IPS-NIHi7 (cell line): Measurements from ENCODE around the gene SMAGP.
A peak's percentile ranks its signal among the peaks of the same experiment; 100 is the strongest.
"Not testable (repeated sequence)": the region's sequence is repeated elsewhere in the genome, so short reads cannot be mapped to it uniquely, and the experiment has no call there.

ENCODE experiments used
- DNase-seq: peaks from one replicate; pipeline ENCODE4 v3.0.0; 2012; ENCODE audit warnings: mixed read lengths; ENCODE audit errors: extremely low spot score

SMAGP gene

DNA sequence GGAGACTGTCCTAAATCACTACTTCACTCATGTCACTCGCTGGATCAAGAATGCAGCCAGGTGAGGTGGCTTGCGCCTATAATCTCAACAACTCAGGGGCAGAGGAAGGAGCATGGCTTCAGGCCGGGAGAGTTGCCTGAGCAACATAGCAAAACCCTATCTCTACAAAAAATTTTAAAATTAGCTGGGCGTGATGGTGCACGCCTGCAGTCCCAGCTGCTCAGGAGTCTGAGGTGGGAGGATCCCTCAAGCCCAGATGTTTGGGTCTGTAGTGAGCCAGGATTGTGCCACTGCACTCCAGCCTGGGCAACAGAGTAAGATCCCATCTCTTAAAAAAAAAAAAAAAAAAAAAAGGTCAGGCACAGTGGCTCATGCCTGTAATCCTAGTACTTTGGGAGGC lies 5.9 kb downstream of the SMAGP start:
- no peak for DNase-seq

DNA sequence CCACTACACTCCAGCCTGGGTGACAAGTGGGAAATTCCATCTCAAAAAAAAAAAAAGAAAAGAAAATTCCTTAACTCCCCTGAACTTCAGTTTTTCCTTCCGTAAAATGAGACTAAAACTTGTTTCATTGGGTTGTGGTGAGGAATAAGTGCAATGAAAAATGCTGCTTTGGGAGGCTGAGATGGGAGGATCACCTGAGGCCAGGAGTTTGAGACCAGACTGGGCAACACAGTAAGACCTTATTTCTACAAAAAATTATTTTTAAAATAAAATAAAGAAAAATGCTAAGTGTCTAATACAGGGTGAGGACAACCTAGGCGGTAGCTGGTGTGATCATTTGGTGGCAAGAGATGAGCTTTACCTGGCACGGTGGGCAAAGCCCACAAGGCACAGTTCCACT lies 6.9 kb downstream of the SMAGP start:
- no peak for DNase-seq

DNA sequence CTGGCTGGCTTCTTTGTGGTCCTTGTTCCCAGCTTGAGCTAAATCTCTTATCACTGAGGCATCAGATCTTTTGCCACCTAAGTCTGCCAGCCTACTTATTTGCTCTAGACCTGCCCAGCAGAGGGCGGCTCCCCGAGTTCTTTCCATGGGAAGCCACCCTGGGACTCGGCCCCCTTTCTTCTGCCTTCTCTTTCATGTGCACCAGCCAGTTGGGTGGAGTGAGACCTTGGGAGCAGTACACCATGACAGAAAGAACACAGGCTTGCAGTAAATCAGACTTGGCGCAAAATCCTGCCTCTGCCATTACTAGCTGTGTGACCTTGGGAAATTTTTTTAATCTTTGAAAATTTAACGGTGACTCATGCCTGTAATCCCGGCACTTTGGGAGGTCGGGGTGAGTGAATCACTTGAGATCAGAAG lies 7.4 kb downstream of the SMAGP start:
- DNase-seq: peak; percentile 56

DNA sequence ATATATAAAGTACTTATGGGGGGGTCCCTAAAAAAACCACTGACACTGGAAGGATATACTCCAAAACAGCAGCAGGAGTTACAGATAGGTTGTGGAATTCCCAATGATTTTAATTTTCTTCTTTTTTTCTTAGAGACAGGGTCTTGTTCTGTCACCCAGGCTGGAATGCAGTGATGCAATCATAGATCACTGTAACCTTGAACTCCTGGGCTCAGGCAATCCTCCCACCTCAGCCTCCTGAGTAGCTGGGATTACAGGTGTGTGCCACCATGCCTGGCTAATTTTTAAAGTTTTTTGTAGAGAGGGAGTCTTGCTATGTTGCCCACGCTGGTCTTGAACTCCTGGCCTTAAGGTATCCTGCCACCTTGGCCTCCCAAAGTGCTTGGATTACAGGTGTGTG lies 10.6 kb downstream of the SMAGP start:
- not testable (repeated sequence) for DNase-seq

DNA sequence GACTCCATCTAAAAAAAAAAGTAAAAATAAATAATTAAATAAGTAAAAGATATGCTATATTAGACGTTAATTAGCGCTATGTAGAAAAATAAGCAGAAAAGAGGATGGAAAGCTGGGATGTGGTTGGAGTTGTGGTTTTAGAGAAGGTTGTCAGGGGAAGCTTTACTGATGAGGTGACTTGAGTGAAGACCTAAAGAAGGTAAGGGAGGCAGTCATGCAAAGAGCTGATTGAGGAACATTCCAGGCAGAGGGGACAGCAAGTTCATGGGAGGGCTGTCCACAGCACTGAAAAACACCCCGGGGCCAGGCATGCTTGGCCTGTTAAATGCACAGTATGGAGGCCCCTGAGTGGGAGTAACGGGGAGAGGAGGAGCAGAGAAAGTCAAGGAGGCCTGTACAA lies 15.7 kb downstream of the SMAGP start:
- DNase-seq: no peak

DNA sequence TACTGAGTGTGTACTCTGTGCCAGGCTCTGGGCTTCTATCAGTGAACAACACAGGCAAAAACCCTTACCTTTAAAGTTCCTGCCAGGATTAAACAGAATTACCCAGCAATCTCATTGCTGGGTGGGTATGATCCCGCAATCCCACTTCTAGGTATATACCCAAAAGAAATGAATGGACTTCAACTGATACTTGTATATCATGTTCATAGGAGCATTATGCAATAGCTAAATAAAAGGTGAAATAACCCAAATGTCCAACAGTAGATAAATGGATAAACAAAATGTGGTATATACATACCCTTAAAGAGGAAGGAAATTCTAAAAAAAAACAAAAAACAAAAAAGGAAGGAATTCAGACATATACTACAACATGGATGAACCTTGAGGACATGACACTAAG lies 16.9 kb downstream of the SMAGP start:
- no peak for DNase-seq

DNA sequence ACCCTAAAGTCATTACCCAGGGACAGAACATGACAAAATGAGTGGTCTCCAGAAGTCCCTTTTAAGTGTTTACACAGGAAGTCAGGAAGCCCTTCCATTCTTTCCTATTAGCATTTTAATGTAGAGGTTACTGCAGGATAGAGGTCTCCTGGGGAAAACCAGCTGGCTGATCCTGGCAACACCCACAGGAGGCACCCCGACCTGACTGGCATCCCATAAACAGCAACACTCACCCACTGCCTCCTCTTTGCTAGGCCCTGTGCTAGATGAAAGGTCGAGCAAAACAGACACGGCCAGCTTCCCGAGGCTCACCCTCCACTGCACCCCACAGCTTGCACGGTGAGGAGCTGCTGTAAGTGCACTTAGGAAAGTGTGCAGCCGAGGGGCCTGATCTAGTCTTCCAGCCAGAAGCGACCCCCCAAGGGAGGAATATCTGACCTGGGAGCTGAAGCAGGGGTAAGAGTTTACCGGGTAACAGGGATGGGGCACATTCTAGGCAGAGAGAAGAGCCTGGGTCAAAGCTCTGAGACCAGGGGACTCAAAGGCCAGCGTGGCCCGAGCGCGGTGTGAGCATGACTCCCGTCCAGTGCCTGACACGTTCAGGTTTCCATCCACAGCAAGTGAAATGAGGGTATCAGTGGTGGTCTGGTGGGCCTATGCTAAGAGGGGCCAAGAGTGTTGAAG lies 22.6 kb downstream of the SMAGP start:
- peak; percentile 32 for DNase-seq

DNA sequence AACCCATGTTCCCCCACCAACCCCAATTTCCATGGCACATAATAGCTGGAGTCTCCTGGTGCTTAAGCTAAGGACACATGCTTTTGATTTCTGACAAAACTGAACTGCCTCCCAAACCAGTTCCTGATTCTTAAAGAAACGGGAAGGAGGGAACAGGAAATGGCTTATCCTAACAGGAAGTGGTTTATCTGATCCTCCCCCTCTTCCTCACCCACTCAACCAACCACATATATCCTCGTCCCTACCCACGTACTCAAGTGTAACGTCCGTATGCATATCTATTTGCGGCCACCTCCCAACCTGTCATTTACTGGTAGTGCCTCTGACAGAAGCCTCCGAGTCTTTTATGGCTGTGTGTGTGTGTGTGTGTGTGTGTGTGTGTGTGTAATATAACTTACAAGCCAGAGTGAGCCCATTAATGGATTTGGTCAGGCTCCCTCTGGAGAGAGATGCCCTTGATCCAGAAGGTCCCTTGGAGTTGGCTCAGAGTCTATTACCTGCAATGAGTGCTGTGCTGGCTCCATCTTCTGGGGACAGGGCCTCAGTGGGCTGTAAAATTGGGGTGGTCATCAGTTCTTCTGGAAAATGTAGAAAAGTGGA lies 23.9 kb downstream of the SMAGP start:
- DNase-seq: no peak

DNA sequence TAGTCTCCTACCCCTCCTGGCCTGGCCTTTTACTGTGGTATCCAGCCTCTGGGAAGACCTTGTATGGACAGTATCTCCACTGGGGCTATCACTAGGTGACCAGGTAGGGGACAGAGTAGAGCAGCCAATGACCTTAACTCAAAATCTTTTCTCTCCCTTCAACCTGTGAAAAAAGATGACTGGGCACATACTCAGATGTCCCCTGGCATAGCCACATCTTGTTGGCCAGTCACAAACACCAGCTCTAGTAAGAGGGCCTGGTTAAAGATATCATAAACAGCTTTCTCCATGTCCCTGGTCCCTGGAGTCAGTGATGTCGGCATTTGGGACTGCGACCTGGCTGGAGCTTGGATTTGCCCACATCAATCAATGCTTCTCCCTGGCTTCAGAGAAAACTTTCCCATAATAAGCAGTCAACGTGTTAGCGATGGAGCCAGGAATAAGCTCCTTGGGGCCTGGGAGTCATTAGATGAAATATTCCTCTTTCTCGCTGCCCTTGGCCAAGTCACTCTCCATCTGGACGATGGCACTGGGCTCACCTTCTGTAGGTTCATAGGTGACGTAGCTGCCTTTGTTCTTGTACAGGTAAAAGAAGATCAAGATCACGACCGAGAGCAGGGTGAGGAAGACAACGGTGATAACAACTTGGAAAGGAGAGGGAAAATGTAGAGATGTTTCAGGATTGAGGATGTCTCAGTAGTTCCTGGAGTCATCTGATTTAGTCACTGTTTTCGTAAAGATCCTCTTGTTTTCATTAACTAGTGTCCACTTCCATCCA lies 24.6 kb downstream of the SMAGP start:
- no peak for DNase-seq

DNA sequence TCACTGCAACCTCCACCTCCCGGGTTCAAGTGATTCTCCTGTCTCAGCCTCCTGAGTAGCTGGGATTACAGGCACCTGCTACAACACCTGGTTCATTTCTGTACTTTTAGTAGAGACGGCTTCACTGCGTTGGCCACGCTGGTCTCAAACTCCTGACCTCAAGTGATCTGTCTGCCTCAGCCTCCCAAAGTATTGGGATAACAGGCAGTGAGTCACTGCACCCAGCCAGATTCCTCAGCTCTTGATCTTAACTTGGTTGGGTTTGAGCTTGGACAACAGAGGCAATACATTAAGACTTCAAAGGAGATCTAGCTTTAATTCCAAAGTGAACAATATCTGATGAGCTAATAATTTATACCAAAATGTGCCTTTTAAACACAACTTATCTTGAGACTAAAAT lies 25.9 kb downstream of the SMAGP start:
- DNase-seq: no peak

DNA sequence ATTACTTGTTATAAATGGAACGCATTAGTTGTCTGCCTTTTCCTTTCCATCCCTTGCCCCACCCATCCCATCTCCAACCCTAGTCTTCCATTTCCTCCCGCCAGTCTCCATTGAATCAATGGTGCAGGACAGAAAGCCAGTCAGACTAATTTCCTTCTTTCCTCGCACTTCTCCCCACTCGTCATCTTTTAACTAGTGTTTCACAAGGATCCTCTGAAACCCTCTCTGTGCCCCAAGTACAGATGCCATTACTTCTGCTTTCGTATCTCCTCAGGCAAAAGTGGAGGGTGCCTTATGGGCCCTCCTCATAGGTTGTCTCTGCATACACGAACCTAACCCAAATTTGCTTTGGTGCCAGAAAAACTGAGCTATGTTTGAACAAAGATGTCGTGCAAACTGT lies 27.3 kb downstream of the SMAGP start:
- no peak for DNase-seq

DNA sequence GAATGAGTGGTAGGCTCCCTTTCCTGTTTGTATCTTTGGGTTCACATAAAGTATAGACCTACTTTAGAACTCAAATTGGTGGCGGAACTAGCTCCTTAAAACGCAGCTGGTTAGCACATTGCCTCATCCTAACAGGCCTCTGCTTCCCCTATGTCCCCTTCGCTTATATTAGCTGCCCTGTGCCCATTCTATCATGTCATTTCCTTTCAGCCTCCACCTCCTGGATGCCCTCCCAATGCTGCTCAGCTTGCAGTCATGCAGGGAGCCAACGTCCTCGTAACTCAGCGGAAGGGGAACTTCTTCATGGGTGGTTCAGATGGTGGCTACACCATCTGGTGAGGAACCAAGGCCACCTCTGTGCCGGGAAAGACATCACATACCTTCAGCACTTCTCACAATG lies 28.1 kb downstream of the SMAGP start:
- no peak for DNase-seq

DNA sequence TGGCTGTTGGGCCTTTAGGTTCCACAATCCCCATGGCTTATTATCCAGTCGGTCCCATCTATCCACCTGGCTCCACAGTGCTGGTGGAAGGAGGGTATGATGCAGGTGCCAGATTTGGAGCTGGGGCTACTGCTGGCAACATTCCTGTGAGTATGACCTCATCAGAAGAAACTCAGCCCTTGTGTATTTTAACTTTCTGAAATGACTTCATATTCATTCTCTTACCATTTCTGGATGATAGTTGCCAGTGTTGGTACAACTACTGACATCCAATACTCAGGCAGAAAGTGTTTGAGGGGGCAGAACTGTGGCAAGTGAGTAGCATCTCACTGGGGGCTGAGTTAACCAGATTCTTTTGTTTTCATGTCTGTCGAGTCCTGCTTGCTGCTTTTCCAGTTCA lies 29.2 kb downstream of the SMAGP start:
- no peak for DNase-seq

DNA sequence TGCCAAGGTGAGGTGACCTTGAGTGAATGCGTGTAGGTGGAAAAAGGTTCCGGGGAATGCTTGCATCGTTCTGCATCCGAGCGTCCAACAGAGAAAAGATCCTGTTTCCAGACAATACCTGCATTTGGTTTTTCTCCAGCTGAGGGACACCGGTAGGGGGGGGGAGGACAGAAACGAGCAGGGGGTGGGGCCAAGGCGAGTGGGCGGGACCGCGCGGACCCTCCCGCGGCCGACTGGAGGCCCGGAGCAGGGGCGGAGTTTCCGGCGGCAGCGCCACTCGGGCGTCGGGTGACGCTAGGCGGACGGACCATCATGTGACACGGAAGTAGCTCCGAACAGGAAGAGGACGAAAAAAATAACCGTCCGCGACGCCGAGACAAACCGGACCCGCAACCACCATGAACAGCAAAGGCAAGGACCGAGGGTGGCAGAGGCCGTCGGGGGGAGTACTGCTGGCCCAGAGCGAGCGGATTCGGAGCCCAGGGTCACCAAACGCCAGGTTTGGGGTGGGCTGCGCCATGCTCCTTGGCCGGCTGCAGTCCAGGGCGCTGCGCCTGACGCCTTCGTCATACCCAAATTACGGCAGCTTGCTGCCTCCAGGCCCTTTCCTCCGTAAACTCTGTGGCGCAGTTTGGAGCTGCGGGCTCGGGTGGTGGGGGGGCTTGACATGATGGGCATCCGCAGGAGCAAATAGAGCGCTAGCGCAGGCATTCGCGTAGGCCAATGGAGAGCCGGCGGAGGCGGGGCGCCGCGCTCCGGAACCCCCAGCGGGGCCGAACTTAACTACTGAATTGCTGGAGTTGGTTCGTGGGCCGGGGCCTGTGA lies 31.5 kb downstream of the SMAGP start, which contains the start of gene DAZAP2:
TSS of gene DAZAP2 (plus strand) at position 317 of the 825 bp plus-strand sequence. CDS start at position 399, 82 bp downstream.
- DNase-seq: peak; percentile 98

DNA sequence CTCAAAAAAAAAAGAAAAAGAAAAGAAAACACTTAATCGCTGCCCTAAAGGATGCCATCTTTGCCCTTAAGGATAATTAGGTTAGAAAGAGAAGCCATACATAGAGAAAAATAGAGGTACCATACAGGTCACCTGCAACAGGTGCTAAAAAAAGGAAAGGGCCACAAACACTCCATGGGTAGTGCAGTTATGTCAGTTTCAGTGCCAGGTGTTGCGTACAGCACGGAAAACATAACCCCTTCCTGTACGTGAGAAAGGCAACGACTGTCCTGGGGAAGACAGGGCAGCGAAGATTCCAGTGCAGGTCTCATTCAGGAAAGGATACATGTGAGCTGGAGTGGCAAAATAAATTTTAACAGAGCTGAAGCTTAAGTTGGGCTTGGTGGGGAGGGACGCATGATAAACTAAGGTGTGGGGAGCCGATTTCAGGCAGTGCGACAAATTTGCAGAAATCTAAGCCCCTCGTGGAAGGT lies 32.1 kb downstream of the SMAGP start:
- no peak for DNase-seq

DNA sequence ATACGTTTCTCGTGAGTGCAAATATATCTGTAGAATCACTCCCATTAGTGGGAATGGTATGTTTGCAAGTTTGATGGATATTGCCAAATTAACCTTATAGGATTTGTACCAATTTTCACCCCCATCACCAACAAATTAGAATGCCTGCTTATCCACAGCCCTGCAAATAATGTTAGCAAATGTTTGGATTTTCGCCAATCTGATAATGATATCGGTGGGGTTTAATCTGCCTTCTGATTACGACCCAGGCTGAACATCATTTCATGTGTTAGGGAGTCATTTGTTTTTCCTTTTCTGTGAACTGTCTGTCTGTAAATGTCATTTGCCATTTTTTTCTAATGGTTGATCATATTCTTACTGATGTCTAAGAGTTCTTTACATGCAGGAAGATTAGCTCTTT lies 35.7 kb downstream of the SMAGP start:
- DNase-seq: no peak

DNA sequence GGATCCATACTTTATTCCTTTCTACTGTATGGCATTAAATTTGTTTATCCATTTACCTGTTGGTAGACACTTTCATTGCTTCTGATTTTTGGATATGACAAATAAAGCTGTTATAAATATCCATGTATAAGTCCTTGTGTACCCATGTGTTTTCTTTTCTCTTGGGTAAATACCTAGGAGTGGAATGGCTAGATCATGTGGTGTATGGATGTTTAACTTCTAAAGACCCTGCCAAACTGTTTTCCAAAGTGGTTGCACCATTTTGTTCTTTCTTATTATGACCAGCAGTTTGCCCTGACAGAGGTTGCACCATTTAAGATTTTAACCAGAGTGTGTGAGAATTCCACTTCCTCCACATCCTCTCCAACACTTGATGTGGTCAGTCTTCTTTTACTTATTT lies 37.6 kb downstream of the SMAGP start:
- no peak for DNase-seq

DNA sequence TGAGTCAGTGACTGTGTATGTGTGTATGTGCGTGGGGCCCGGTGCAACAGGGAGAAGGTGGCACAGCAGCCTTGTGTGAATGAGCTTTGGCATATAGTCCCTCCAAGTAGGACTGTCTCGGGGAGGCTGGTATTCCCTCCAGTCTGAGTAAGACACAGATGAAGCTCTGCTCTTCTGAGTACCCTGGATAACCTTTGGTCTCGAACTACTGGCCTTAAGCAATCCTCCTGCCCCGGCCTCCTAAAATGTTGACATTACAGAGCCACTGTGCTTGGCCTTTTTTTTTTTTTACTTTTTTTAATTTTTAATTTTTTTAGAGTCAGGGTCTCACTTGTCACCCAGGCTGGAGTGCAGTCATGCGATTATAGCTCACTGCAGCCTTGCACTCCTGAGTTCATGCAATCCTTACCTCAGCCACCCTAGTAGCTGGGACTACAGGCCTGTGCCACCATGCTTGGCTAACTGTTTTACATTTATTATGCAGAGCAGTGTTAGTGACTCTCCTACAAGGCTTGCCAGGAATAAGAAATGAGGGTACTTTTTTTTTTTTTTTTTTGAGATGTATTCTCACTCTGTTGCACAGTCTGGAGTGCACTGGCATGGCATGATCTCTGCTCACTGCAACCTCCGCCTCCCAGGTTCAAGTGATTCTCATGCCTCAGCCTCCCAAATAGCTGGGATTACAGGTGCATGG lies 41.0 kb downstream of the SMAGP start:
- no peak for DNase-seq

DNA sequence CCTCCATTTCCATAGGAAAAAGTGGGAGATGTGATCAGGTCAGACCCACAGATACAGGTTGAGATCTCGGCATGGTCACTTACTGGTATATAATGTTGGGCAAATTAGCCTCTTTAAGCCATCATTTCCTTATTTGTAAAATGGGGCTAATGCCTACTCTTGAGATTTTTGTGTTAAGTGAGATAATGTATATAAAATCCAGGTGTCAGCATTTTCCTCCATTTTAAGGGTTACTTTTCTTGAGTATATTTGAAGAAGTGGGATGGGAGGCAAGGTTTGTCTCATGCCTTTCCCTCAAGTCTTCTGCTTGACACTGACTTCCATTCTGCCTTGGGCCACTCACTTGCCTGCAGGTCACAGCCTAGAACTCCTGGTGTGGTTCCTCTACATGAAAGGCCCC lies 42.3 kb downstream of the SMAGP start:
- DNase-seq: no peak

DNA sequence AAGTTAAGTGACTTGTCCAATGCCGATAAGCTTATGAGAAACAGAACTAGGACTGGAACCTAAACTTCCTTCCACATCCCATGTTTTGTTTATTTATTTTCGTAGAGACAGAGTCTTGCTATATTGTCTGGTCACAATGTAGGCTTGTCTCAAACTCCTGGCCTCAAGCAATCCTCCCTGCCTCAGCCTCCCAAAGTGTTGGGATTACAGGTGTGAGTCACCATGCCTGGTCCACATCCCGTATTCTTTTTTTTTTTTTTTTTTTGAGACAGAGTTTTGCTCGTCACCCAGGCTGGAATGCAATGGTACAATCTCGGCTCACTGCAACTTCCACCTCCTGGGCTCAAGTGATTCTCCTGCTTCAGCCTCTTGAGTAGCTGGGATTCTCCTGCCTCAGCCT lies 43.1 kb downstream of the SMAGP start:
- DNase-seq: not testable (repeated sequence)

DNA sequence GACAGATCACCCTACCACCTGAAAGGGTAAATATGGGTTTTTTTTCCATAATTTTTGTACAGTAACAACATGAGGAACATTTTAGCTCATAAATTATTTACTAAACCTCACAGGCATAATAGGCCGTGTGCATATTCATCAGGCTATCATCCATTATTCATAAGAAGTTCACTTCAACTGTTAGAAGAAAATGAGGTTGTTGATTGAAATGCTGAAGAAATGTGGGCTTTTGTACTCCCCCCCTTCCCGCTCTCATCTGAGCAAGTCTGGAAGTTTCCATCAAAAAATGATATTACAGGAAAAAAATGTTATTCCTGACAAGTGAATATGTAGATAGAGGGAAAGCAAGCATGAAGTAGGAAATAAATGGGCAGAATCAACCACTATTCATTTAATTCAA lies 44.4 kb downstream of the SMAGP start:
- DNase-seq: no peak
